CD4-positive, alpha-beta memory T cell (primary cell): ENCODE data around the gene RPL13A. TPM values are rescaled to one million over a fixed set of nuclear protein-coding genes. Genes with fewer than 3 reads are reported as not detected.
A peak's percentile ranks its signal among the peaks of the same experiment; 100 is the strongest.

Source experiments
- CTCF ChIA-PET: fragments of 350-600 bp; sonication (Branson Sonifier 250); formaldehyde crosslinking; loops from one replicate; lab custom pipeline; 2021; ENCODE audit warnings: inconsistent platforms; ENCODE audit not compliant: partially characterized antibody; lab: Charles Lee
- POLR2A ChIA-PET: fragments of 350-600 bp; sonication (Branson Sonifier 250); formaldehyde crosslinking; loops from one replicate; lab custom pipeline; 2021; ENCODE audit not compliant: partially characterized antibody; lab: Charles Lee
- DNase-seq, 5 donors: peaks; one replicate each; pipeline versions ENCODE4 v3.0.0 to v3.0.0-alpha.2; 2020 to 2022; ENCODE audit warnings: mixed read lengths in 1 of 5
- H3K27ac ChIP-seq: one replicate; pipeline ENCODE4 v1.7.0; 2013; ENCODE audit warnings: low read depth, low read length
- H3K27me3 ChIP-seq: 2 replicates; pipeline ENCODE4 v1.7.0; 2013; ENCODE audit warnings: mild to moderate bottlenecking, low read length, moderate library complexity; ENCODE audit not compliant: insufficient read depth
- H3K36me3 ChIP-seq: 2 replicates; pipeline ENCODE4 v1.7.0; 2013; ENCODE audit warnings: mild to moderate bottlenecking, low read length, moderate library complexity; ENCODE audit not compliant: insufficient read depth
- H3K4me1 ChIP-seq: 2 replicates; pipeline ENCODE4 v1.7.0; 2013; ENCODE audit warnings: mild to moderate bottlenecking, low read length, moderate library complexity; ENCODE audit not compliant: insufficient read depth
- H3K4me3 ChIP-seq, 2 donors: one replicate each; pipeline ENCODE4 v1.7.0; 2013; ENCODE audit warnings: low read length in 2 of 2, mild to moderate bottlenecking in 1 of 2
- H3K9me3 ChIP-seq, 2 donors: one replicate each; pipeline ENCODE4 v1.7.0; 2013; ENCODE audit warnings: low read length in 2 of 2, control low read depth in 1 of 2; ENCODE audit not compliant: control insufficient read depth in 1 of 2
- H3K27ac Mint-ChIP-seq, 7 donors: one replicate each; pipeline ENCODE4 v1.8.0; 2020 to 2021; ENCODE audit warnings: mixed read lengths in 7 of 7, mild to moderate bottlenecking in 6 of 7, inconsistent platforms in 3 of 7, moderate library complexity in 3 of 7
- H3K27me3 Mint-ChIP-seq, 2 donors: one replicate each; pipeline ENCODE4 v1.8.0; 2020 to 2021; ENCODE audit warnings: mixed read lengths in 2 of 2
- H3K36me3 Mint-ChIP-seq, 2 donors: one replicate each; pipeline ENCODE4 v1.8.0; 2020 to 2021; ENCODE audit warnings: mixed read lengths in 2 of 2, inconsistent platforms in 1 of 2, mild to moderate bottlenecking in 1 of 2
- H3K4me1 Mint-ChIP-seq, 4 donors: one replicate each; pipeline ENCODE4 v1.8.0; 2020 to 2021; ENCODE audit warnings: mixed read lengths in 4 of 4, mild to moderate bottlenecking in 1 of 4
- H3K4me3 Mint-ChIP-seq, 8 donors: one replicate each; pipeline ENCODE4 v1.8.0; 2020 to 2021; ENCODE audit warnings: mixed read lengths in 8 of 8, mild to moderate bottlenecking in 7 of 8, moderate library complexity in 6 of 8, inconsistent platforms in 3 of 8
- H3K9me3 Mint-ChIP-seq, 8 donors: one replicate each; pipeline ENCODE4 v1.8.0; 2020 to 2021; ENCODE audit warnings: mixed read lengths in 8 of 8, mild to moderate bottlenecking in 5 of 8, inconsistent platforms in 3 of 8, moderate library complexity in 1 of 8
- intact Hi-C: fragments of 100-400 bp; cut with micrococcal nuclease; formaldehyde crosslinking; loops from one replicate; pipeline ENCODE4 v1.15.1; 2023
- polyA plus RNA-seq, 2 donors: library from polyadenylated mRNA; unstranded; fragments of 300-500 nt; fragmentation: Illumina TruSeq; gene quantifications; one replicate each; pipeline ENCODE4 v1.2.3, GENCODE V29; 2021
- total RNA-seq, 2 experiments: library from RNA; stranded (reverse); gene quantifications; one replicate each; pipeline ENCODE4 v1.2.3, GENCODE V29; 2021

The RPL13A gene
- total and polyA plus RNA-seq, 4 experiments from 2014 or later, result 1,827 to 5,661 (median 4,281) TPM

- ChIA-PET POLR2A (interaction anchor here (0.9 to 4.8 kb wide), 7 partner anchors 10 to 121 kb away, joined by 3 to 26 read pairs (median 7); partner anchors contain the start of genes FLT3LG and RPL13A), CTCF (interaction anchor here (15.5 kb wide), 1 partner anchor 24 kb away, joined by 227 read pairs; the partner anchor contains the start of gene FLT3LG)
- Mint-ChIP-seq H3K27ac (peak overlapping the region in 4 of 7 donors; percentile 42 to 81 (median 74)), H3K9me3 (peaks cover 0 to 7% (median 0%) of the 10 kb centered on the region in 8 donors), H3K4me1 (peaks cover 20 to 55% (median 39%) of the 10 kb centered on the region in 4 donors), H3K36me3 (peaks cover 25 to 48% of the 10 kb centered on the region in 2 donors), H3K4me3 (peak overlapping the region in 1 of 8 donors; percentile 35), H3K27me3 (peaks cover 0 to 7% of the 10 kb centered on the region in 2 donors)
- Histone ChIP-seq H3K4me1 (peaks cover 33% of the 10 kb centered on the region), H3K9me3 (no peaks in the 10 kb centered on the region), H3K27ac (no peak overlapping the region), H3K36me3 (peaks cover 27% of the 10 kb centered on the region), H3K4me3 (no peak overlapping the region), H3K27me3 (no peaks in the 10 kb centered on the region)
- intact Hi-C loops, result no loop called here
- no peak for DNase-seq
These were observed 39.6 kb upstream of the RPL13A start for GRCh38 chr19:49447485-49448431.

GRCh38 chr19:49448432-49448786, 39.0 kb upstream of the RPL13A start:
- Histone ChIP-seq H3K27ac (no peak overlapping the region), H3K4me1 (peaks cover 33% of the 10 kb centered on the region), H3K9me3 (no peaks in the 10 kb centered on the region), H3K36me3 (peaks cover 27% of the 10 kb centered on the region), H3K27me3 (no peaks in the 10 kb centered on the region), H3K4me3 (no peak overlapping the region)
- ChIA-PET POLR2A (interaction anchor here (0.9 to 4.8 kb wide), 6 partner anchors 9 to 121 kb away, joined by 3 to 26 read pairs (median 8); partner anchors contain the start of genes FLT3LG and RPL13A), CTCF (interaction anchor here (3.9 to 15.5 kb wide), 2 partner anchors 23 to 57 kb away, joined by 19 to 227 read pairs; partner anchors contain the start of gene FLT3LG)
- DNase-seq, result no peak
- peak overlapping the region in 4 of 7 donors; percentile 42 to 81 (median 68) for H3K27ac Mint-ChIP-seq
- H3K36me3 Mint-ChIP-seq, result peaks cover 25 to 50% of the 10 kb centered on the region in 2 donors
- H3K4me1 Mint-ChIP-seq, result peaks cover 23 to 61% (median 41%) of the 10 kb centered on the region in 4 donors
- peaks cover 0 to 5% of the 10 kb centered on the region in 2 donors for H3K27me3 Mint-ChIP-seq
- H3K4me3 Mint-ChIP-seq, result peak overlapping the region in 3 of 8 donors; percentile 32 to 48 (median 35)
- H3K9me3 Mint-ChIP-seq, result peaks cover 0 to 7% (median 0%) of the 10 kb centered on the region in 8 donors
- intact Hi-C loops, result no loop called here

- H3K4me3 ChIP-seq, result peak overlapping the region; percentile 14 to 90
- no peak for DNase-seq
- peak overlapping the region; percentile 66 to 100 (median 86) for H3K27ac Mint-ChIP-seq
- intact Hi-C loops, result loop anchor here (5.0 kb wide), 1 partner anchor 333 kb away; the partner anchor contains the start of genes C19orf73 and PPFIA3
- H3K9me3 ChIP-seq, result no peaks in the 10 kb centered on the region
- ChIA-PET POLR2A (interaction anchor here (1.7 to 5.7 kb wide), 4 partner anchors 21 to 63 kb away, joined by 6 to 222 read pairs (median 20); partner anchors contain the start of genes FLT3LG and KASH5), CTCF (interaction anchor here (3.9 to 15.5 kb wide), 2 partner anchors 21 to 59 kb away, joined by 19 to 227 read pairs; partner anchors contain the start of gene FLT3LG)
- peak overlapping the region; percentile 91 for H3K27ac ChIP-seq
- H3K4me1 Mint-ChIP-seq, result peaks cover 25 to 63% (median 37%) of the 10 kb centered on the region in 4 donors
- no peaks in the 10 kb centered on the region for H3K27me3 ChIP-seq
- H3K9me3 Mint-ChIP-seq, result peaks cover 0 to 2% (median 0%) of the 10 kb centered on the region in 8 donors
- peaks cover 27% of the 10 kb centered on the region for H3K36me3 ChIP-seq
- peaks cover 37% of the 10 kb centered on the region for H3K4me1 ChIP-seq
- peak overlapping the region; percentile 91 to 100 (median 99) for H3K4me3 Mint-ChIP-seq
- no peaks in the 10 kb centered on the region for H3K27me3 Mint-ChIP-seq
- peaks cover 25 to 48% of the 10 kb centered on the region in 2 donors for H3K36me3 Mint-ChIP-seq
These were observed 37.0 kb upstream of the RPL13A start for GRCh38 chr19:49450405-49450804.

- Mint-ChIP-seq H3K36me3 (peaks cover 30 to 42% of the 10 kb centered on the region in 2 donors), H3K4me3 (peak within 1 kb of the TSS; percentile 91 to 100 (median 99)), H3K4me1 (peaks cover 25 to 70% (median 41%) of the 10 kb centered on the region in 4 donors), H3K27me3 (no peaks in the 10 kb centered on the region), H3K9me3 (peaks cover 0 to 2% (median 0%) of the 10 kb centered on the region in 8 donors), H3K27ac (peak within 1 kb of the TSS; percentile 96 to 100 (median 100))
- ChIA-PET POLR2A (interaction anchor here (0.6 to 5.7 kb wide), 25 partner anchors 9 to 426 kb away, joined by 3 to 222 read pairs (median 6); partner anchors contain the start of genes BCL2L12, CD37, FLT3LG and IRF3), CTCF (interaction anchor here (0.5 to 15.5 kb wide), 7 partner anchors 11 to 282 kb away, joined by 3 to 227 read pairs (median 4); partner anchors contain the start of gene FLT3LG)
- Histone ChIP-seq H3K27ac (peak within 1 kb of the TSS; percentile 91), H3K36me3 (peaks cover 25% of the 10 kb centered on the region), H3K27me3 (no peaks in the 10 kb centered on the region), H3K4me1 (peaks cover 37% of the 10 kb centered on the region), H3K9me3 (no peaks in the 10 kb centered on the region), H3K4me3 (peak within 1 kb of the TSS; percentile 66 to 90)
- intact Hi-C loops, result loop anchor here (1.0 to 5.0 kb wide), 3 partner anchors 8 to 334 kb away; partner anchors contain the start of genes C19orf73, PPFIA3 and RRAS
- DNase-seq, result peak; percentile 91 to 98 (median 95)
These were observed 35.8 kb upstream of the RPL13A start, which contains the start of gene PIH1D1 for GRCh38 chr19:49451430-49452181. TSS of gene PIH1D1 (minus strand) at chr19:49451814. CDS start at chr19:49451574, 240 bp downstream.

- peaks cover 0 to 2% (median 0%) of the 10 kb centered on the region in 8 donors for H3K9me3 Mint-ChIP-seq
- H3K27me3 Mint-ChIP-seq, result no peaks in the 10 kb centered on the region
- Histone ChIP-seq H3K27me3 (no peaks in the 10 kb centered on the region), H3K27ac (peak within 1 kb of the TSS; percentile 91), H3K4me1 (peaks cover 44% of the 10 kb centered on the region), H3K9me3 (no peaks in the 10 kb centered on the region), H3K4me3 (peak within 1 kb of the TSS; percentile 90 to 96), H3K36me3 (peaks cover 12% of the 10 kb centered on the region)
- peak within 1 kb of the TSS; percentile 96 to 100 (median 100) for H3K27ac Mint-ChIP-seq
- intact Hi-C loops, result loop anchor here (1.0 to 5.0 kb wide), 6 partner anchors 16 to 336 kb away; partner anchors contain the start of genes C19orf73, FLT3LG, PPFIA3 and RPL13A
- ChIA-PET CTCF (interaction anchor here (0.7 to 15.5 kb wide), 7 partner anchors 8 to 223 kb away, joined by 3 to 227 read pairs (median 5); partner anchors contain the start of gene FLT3LG), POLR2A (interaction anchor here (0.9 to 5.7 kb wide), 17 partner anchors 9 to 360 kb away, joined by 3 to 222 read pairs (median 6); partner anchors contain the start of genes FLT3LG, FUZ, NOSIP and PRMT1)
- peaks cover 30 to 34% of the 10 kb centered on the region in 2 donors for H3K36me3 Mint-ChIP-seq
- H3K4me1 Mint-ChIP-seq, result peaks cover 29 to 80% (median 47%) of the 10 kb centered on the region in 4 donors
- H3K4me3 Mint-ChIP-seq, result peak within 1 kb of the TSS; percentile 95 to 100 (median 99)
- DNase-seq, result peak; percentile 97 to 99 (median 98)
These were observed 34.2 kb upstream of the RPL13A start, which contains the start of gene ALDH16A1 for GRCh38 chr19:49453013-49453756. TSS of gene ALDH16A1 (plus strand) at chr19:49453225. CDS start at chr19:49453332, 107 bp downstream.
